NT2/D1 (cell line): Measurements from ENCODE around the gene SLC39A5.
"Not testable (repeated sequence)": the region's sequence is repeated elsewhere in the genome, so short reads cannot be mapped to it uniquely, and the experiment has no call there.

ENCODE experiments used
- DNase-seq: peaks from one replicate; pipeline ENCODE4 v3.0.0-alpha.2; 2011; ENCODE audit warnings: low read depth, low spot score
- H3K27me3 ChIP-seq: 2 replicates; pipeline ENCODE4 v1.6.0; 2011; ENCODE audit warnings: mild to moderate bottlenecking; ENCODE audit not compliant: insufficient read length, insufficient read depth
- H3K36me3 ChIP-seq: 2 replicates; pipeline ENCODE4 v1.6.1; 2011; ENCODE audit warnings: mild to moderate bottlenecking, low read length, mixed read lengths; ENCODE audit not compliant: insufficient read depth, insufficient read length
- H3K4me1 ChIP-seq: 2 replicates; pipeline ENCODE4 v1.5.1; 2011; ENCODE audit not compliant: insufficient read depth, insufficient read length
- H3K4me3 ChIP-seq: 2 replicates; pipeline ENCODE4 v1.5.1; 2011; ENCODE audit warnings: low read depth; ENCODE audit not compliant: insufficient read length
- H3K9ac ChIP-seq: 2 replicates; pipeline ENCODE4 v1.6.0; 2011; ENCODE audit warnings: low read depth; ENCODE audit not compliant: insufficient read length
- H3K9me3 ChIP-seq: 2 replicates; pipeline ENCODE4 v1.5.1; 2011; ENCODE audit warnings: mild to moderate bottlenecking, low read length; ENCODE audit not compliant: insufficient read depth
- SUZ12 ChIP-seq: IDR thresholded peaks from 2 replicates; pipeline ENCODE4 v1.6.1; 2011; ENCODE audit not compliant: insufficient read length, insufficient read depth; ENCODE audit errors: extremely low read depth
- YY1 ChIP-seq: IDR thresholded peaks from 2 replicates; pipeline ENCODE4 v1.6.1; 2011; ENCODE audit not compliant: insufficient read length, insufficient read depth
- ZNF274 ChIP-seq: IDR thresholded peaks from 2 replicates; pipeline ENCODE4 v1.6.1; 2011; ENCODE audit warnings: mild to moderate bottlenecking, low read depth, low read length

The SLC39A5 gene

GRCh38 chr12:56271031-56271430 is 41.2 kb downstream of the SLC39A5 start:
- Histone ChIP-seq H3K4me1 (no peaks in the 10 kb centered on the region), H3K9ac (no peak overlapping the region), H3K36me3 (peaks cover 67% of the 10 kb centered on the region), H3K4me3 (no peak overlapping the region), H3K9me3 (no peaks in the 10 kb centered on the region), H3K27me3 (no peaks in the 10 kb centered on the region)
- no peak for TF ChIP-seq YY1
- TF ChIP-seq ZNF274: no peak
- TF ChIP-seq SUZ12: no peak
- DNase-seq: no peak

- not testable (repeated sequence) for H3K4me1 ChIP-seq, H3K4me3 ChIP-seq, H3K27me3 ChIP-seq, H3K9me3 ChIP-seq, H3K9ac ChIP-seq, DNase-seq
- H3K36me3 ChIP-seq: peaks cover 75% of the 10 kb centered on the region
Observed at GRCh38 chr12:56272468-56272867, 42.6 kb downstream of the SLC39A5 start.

- no peaks in the 10 kb centered on the region for H3K27me3 ChIP-seq
- peaks cover 88% of the 10 kb centered on the region for H3K36me3 ChIP-seq
- H3K4me3 ChIP-seq: no peak overlapping the region
- no peak for DNase-seq
- no peak for TF ChIP-seq SUZ12
- TF ChIP-seq ZNF274: no peak
- TF ChIP-seq YY1: no peak
- no peak overlapping the region for H3K9ac ChIP-seq
- no peaks in the 10 kb centered on the region for H3K4me1 ChIP-seq
- H3K9me3 ChIP-seq: no peaks in the 10 kb centered on the region
Observed at GRCh38 chr12:56274299-56274698, 44.4 kb downstream of the SLC39A5 start.

DNA sequence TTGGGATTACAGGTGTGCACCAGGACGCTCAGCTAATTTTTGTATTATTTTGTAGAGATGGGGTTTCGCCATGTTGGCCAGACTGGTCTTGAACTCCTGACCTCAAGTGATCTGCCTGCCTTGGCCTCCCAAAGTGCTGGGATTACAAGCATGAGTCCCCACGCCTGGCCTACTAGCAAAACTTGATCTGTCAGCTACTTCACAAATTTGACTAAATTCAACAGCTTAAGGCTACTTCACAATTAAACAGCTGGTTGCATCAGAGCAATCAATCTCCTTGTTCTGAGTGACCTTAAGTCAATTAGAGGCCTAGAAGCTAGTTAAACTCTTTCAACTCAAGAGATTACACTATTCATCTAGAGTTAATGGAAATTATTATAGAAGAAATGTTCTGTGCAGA is 49.1 kb downstream of the SLC39A5 start:
- Histone ChIP-seq H3K4me1 (no peaks in the 10 kb centered on the region), H3K4me3 (no peak overlapping the region), H3K9ac (no peak overlapping the region), H3K9me3 (no peaks in the 10 kb centered on the region), H3K36me3 (peaks cover 87% of the 10 kb centered on the region), H3K27me3 (no peaks in the 10 kb centered on the region)
- DNase-seq: no peak
- TF ChIP-seq ZNF274 (no peak), SUZ12 (no peak), YY1 (no peak)

DNA sequence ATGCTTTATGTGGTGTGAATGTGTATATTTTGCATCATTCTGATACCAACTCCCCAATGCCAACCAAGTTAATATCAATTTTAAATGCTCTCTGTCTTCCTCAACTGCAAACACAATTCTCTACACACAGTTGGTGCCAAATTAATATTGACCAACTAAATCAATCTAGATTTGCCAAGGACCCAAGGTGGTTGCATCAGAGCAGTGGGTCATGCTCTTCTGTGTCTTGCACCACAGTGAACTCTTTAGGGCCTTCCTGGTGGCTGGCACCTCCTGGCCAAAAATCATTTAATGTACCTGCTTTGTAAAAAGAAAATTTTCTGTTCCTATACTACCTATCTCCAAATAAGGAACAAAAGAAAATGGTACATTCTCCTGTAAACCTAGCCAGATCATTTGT is 51.0 kb downstream of the SLC39A5 start:
- H3K27me3 ChIP-seq: no peaks in the 10 kb centered on the region
- no peaks in the 10 kb centered on the region for H3K9me3 ChIP-seq
- H3K4me3 ChIP-seq: no peak overlapping the region
- H3K4me1 ChIP-seq: no peaks in the 10 kb centered on the region
- no peak for DNase-seq
- peaks cover 81% of the 10 kb centered on the region for H3K36me3 ChIP-seq
- no peak overlapping the region for H3K9ac ChIP-seq
- TF ChIP-seq ZNF274 (no peak), SUZ12 (no peak), YY1 (no peak)

- TF ChIP-seq SUZ12 (no peak), ZNF274 (no peak), YY1 (no peak)
- H3K36me3 ChIP-seq: peaks cover 83% of the 10 kb centered on the region
- no peaks in the 10 kb centered on the region for H3K9me3 ChIP-seq
- no peak overlapping the region for H3K4me3 ChIP-seq
- H3K9ac ChIP-seq: no peak overlapping the region
- no peak for DNase-seq
- H3K4me1 ChIP-seq: no peaks in the 10 kb centered on the region
- H3K27me3 ChIP-seq: no peaks in the 10 kb centered on the region
Observed at GRCh38 chr12:56282030-56282429, 52.2 kb downstream of the SLC39A5 start.

- Histone ChIP-seq H3K9ac (no peak overlapping the region), H3K4me3 (no peak overlapping the region), H3K4me1 (no peaks in the 10 kb centered on the region), H3K27me3 (no peaks in the 10 kb centered on the region), H3K36me3 (peaks cover 84% of the 10 kb centered on the region), H3K9me3 (no peaks in the 10 kb centered on the region)
- no peak for TF ChIP-seq SUZ12
- TF ChIP-seq ZNF274: no peak
- TF ChIP-seq YY1: no peak
- no peak for DNase-seq
Observed at GRCh38 chr12:56282579-56282978, 52.7 kb downstream of the SLC39A5 start.

- H3K9ac ChIP-seq, H3K4me1 ChIP-seq, DNase-seq, H3K27me3 ChIP-seq, H3K4me3 ChIP-seq, H3K9me3 ChIP-seq: not testable (repeated sequence)
- H3K36me3 ChIP-seq: peaks cover 82% of the 10 kb centered on the region
Observed at GRCh38 chr12:56284263-56284662, 54.4 kb downstream of the SLC39A5 start.
